Mucosa of descending colon (tissue), 3 donors: ENCODE measurements around the gene IL4R. TPM values are rescaled to one million over a fixed set of nuclear protein-coding genes. Genes with fewer than 3 reads are reported as not detected.

Experiments
- ATAC-seq: fragments of 200-7000 bp; cut with Tn5 transposase; one replicate; pipeline ENCODE4 v1.9.1; 2020; ENCODE audit warnings: mild to moderate bottlenecking, moderate library complexity
- DNase-seq, 3 donors: peaks; one replicate each; pipeline ENCODE4 v3.0.0-alpha.2; 2020
- H3K36me3 ChIP-seq: fragments of 200-600 bp; one replicate; pipeline ENCODE4 v1.8.0; 2021; ENCODE audit warnings: low read depth, mild to moderate bottlenecking
- H3K4me1 ChIP-seq: fragments of 200-600 bp; one replicate; pipeline ENCODE4 v1.8.0; 2021; ENCODE audit warnings: low read depth, mild to moderate bottlenecking
- H3K4me3 ChIP-seq: fragments of 200-600 bp; one replicate; pipeline ENCODE4 v1.8.0; 2021; ENCODE audit warnings: mild to moderate bottlenecking
- H3K9me3 ChIP-seq: fragments of 200-600 bp; one replicate; pipeline ENCODE4 v1.8.0; 2021; ENCODE audit warnings: mild to moderate bottlenecking
- intact Hi-C, 2 donors: fragments of 100-400 bp; cut with DNase I in 1 of 2; cut with micrococcal nuclease in 1 of 2; formaldehyde crosslinking; loops; one replicate each; pipeline versions ENCODE4 v1.11.0 to v1.11.1; 2022; cut with DNase I, micrococcal nuclease
- total RNA-seq, 3 donors: library from RNA; stranded (reverse); fragmentation: NEBNext Ultra II Directional in 2 of 3; extraction: Animal tissue kit (Norgen Biotek cat#: 25700) in 2 of 3; gene quantifications; one replicate each; pipeline versions ENCODE4 v1.2.1 to v1.2.4, GENCODE V29; 2021 to 2023
- TF ChIP-seq, protein P1 (sequence below): fragments of 200-600 bp; IDR thresholded peaks from one replicate; pipeline ENCODE4 v1.8.0; 2022; ENCODE audit warnings: antibody characterized with exemption, mild to moderate bottlenecking
- donor health status: DM: no; HTN: no; CAD: no; lungs with moderate emphysema.
- donor health status: DM: no; HTN: no; CAD: no.
- donor health status: DM: no; HTN: yes; CAD: no.

Gene IL4R
- total RNA-seq, 3 donors from 2014 or later = 131 to 207 (median 164) TPM

DNA sequence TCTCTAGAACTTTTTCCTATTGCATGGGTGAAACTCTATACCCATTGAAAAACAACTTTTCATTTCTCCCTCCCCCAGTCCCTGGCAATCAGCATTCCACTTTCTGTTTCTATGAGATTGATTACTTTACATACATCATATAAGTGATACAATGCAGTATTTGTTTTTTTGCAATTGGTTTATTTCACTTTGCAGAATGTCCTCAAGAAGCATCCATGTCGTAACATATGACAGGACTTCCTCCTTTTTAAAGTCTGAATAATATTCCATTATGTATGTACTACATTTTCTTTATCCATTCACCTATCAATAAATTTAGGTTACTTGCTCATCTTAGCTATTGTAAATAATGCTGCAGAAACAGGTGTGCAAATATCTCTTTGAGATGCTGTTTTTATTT is 97.0 kb downstream of the IL4R start:
- DNase-seq (no peak), ATAC-seq (no peak)
- Histone ChIP-seq H3K9me3 (no peaks in the 10 kb centered on the region), H3K36me3 (no peaks in the 10 kb centered on the region), H3K4me3 (no peak overlapping the region), H3K4me1 (no peaks in the 10 kb centered on the region)
- TF ChIP-seq, protein P1, sequence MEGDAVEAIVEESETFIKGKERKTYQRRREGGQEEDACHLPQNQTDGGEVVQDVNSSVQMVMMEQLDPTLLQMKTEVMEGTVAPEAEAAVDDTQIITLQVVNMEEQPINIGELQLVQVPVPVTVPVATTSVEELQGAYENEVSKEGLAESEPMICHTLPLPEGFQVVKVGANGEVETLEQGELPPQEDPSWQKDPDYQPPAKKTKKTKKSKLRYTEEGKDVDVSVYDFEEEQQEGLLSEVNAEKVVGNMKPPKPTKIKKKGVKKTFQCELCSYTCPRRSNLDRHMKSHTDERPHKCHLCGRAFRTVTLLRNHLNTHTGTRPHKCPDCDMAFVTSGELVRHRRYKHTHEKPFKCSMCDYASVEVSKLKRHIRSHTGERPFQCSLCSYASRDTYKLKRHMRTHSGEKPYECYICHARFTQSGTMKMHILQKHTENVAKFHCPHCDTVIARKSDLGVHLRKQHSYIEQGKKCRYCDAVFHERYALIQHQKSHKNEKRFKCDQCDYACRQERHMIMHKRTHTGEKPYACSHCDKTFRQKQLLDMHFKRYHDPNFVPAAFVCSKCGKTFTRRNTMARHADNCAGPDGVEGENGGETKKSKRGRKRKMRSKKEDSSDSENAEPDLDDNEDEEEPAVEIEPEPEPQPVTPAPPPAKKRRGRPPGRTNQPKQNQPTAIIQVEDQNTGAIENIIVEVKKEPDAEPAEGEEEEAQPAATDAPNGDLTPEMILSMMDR = no peak
- intact Hi-C loops = no loop called here

DNA sequence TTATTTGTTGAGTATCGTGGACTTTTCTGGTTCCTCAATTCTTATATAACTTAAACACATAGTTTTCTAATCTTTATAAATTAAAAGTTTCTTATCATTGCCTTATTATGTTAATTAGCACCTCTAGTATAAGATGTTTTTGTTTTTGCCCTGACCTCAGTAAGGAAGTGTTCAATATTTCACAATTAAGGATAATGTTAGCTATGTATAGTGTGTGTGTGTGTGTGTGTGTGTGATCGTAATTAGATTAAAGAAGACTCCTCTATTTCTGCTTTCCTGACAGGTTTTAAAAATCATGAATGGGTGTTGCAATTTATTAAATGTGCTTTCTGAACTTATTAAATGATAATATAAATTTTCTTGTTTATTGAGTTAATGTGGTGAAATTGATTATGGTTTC is 100.2 kb downstream of the IL4R start:
- TF ChIP-seq, protein P1 = no peak
- ATAC-seq = no peak

More for the DNA sequence above, 100.2 kb downstream of the IL4R start:
- Histone ChIP-seq H3K9me3 (no peaks in the 10 kb centered on the region), H3K4me1 (no peaks in the 10 kb centered on the region), H3K4me3 (no peak overlapping the region), H3K36me3 (no peaks in the 10 kb centered on the region)
- intact Hi-C loops = no loop called here
- DNase-seq = no peak

Other genes with a start within 250 kb of the IL4R start
- not detected for gene C16orf82, start 247.0 kb upstream of the IL4R start, total RNA-seq
- gene KDM8, start 110.4 kb upstream of the IL4R start, total RNA-seq = 10 to 100 TPM in 1 of 3 donors, 1 to 10 TPM in 2; 8.7 to 12.9 (median 8.9) TPM
- 10 to 100 TPM; 39.3 to 50.1 (median 48.9) TPM for gene NSMCE1, start 45.2 kb upstream of the IL4R start, total RNA-seq
- gene IL21R, start 88.2 kb downstream of the IL4R start, total RNA-seq = 1 to 10 TPM in 2 of 3 donors, under 1 TPM in 1; 0.47 to 1.4 (median 1.0) TPM
- gene GTF3C1, start 235.9 kb downstream of the IL4R start, total RNA-seq = 10 to 100 TPM; 47.0 to 58.5 (median 47.7) TPM
- gene KATNIP, start 236.2 kb downstream of the IL4R start, total RNA-seq = 10 to 100 TPM; 32.8 to 48.6 (median 33.9) TPM